ENCODE measurements around the gene SETD5.

The SETD5 gene

GRCh38 chr3:9388562-9389272, 8.7 kb upstream of the SETD5 start:
- FAIRE-seq, result no peak
- TF ChIP-seq POLR2A (IDR thresholded peaks at IDR 0.05; ENCODE audit: low read depth, low read length) (peak; percentile 15), POLR2AphosphoS5 (IDR thresholded peaks at IDR 0.05; ENCODE audit: low read depth, low read length) (peak; percentile 56; the same call in 1 of the 2 replicates), TAF1 (IDR thresholded peaks at IDR 0.05; ENCODE audit: borderline replicate concordance, low read depth, low read length) (no peak)
- DNase-seq (ENCODE audit: insufficient read length), result no peak

DNA sequence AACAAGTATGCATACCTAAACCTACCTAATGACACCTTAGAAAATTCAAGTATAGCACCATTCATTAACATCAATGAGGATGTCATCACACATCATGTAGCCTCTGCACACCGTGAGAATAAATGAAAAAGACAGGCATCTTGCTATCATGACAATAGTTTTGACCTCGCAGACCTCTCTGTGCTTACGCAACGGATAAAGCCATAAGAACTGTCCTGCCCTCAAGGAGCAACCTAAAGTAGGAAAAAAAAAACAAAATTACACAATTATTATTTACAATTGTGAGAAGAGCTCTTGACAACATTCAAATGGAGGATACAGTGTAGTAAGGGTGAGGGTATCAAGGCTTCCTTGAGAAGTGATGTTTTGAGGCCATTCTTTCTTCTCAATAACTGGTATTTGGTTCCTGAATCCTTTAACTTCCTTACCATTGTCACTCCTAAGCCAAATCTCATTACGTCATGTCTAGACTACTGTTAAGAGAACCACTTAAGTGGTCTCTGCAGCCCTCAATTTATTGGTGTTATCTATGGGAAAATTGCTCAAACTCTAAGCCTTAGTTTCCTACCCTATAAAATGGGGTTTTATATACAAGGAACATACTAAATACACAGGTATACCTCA, 7.0 kb upstream of the SETD5 start:
- FAIRE-seq (no peak), DNase-seq (ENCODE audit: insufficient read length) (no peak)
- no peak for TF ChIP-seq TAF1 (IDR thresholded peaks at IDR 0.05; ENCODE audit: borderline replicate concordance, low read depth, low read length)
- TF ChIP-seq POLR2A (IDR thresholded peaks at IDR 0.05; ENCODE audit: low read depth, low read length), result peak; percentile 65
- TF ChIP-seq POLR2AphosphoS5 (IDR thresholded peaks at IDR 0.05; ENCODE audit: low read depth, low read length), result peak; percentile 61

GRCh38 chr3:9392041-9392440, 5.4 kb upstream of the SETD5 start:
- FAIRE-seq (no peak), DNase-seq (ENCODE audit: insufficient read length) (no peak)
- TF ChIP-seq TAF1 (IDR thresholded peaks at IDR 0.05; ENCODE audit: borderline replicate concordance, low read depth, low read length), result no peak
- TF ChIP-seq POLR2AphosphoS5 (IDR thresholded peaks at IDR 0.05; ENCODE audit: low read depth, low read length), result no peak; the same call in 1 of the 2 replicates
- TF ChIP-seq POLR2A (IDR thresholded peaks at IDR 0.05; ENCODE audit: low read depth, low read length), result no peak

DNA sequence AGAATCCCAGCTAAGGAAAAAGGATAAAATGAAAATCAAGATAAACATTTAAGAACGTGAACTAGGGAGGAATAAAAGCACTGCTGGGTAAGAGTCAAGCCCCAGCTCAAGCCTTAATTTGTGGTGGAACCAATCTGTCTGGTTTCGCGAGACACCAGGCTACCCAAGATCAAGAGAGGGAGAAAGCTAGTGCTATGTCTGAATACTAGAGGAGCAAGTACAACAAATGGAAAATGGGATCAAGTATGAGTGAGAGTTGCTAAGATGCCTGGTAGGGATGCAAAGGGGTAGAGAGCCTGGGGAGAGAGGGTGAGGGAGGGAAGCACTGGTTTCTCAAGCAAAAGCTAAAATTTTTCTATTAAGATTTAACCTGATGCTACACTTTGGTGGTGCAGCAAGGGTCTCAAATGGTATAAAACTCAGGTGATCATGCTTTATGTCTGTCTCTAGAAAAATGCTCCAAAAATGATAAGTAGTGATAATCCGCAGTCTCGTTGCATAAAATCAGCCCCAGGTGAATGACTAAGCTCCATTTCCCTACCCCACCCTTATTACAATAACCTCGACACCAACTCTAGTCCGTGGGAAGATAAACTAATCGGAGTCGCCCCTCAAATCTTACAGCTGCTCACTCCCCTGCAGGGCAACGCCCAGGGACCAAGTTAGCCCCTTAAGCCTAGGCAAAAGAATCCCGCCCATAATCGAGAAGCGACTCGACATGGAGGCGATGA, 1.7 kb upstream of the SETD5 start:
- DNase-seq (ENCODE audit: insufficient read length) (no peak), FAIRE-seq (peak; percentile 87)
- no peak for TF ChIP-seq POLR2A (IDR thresholded peaks at IDR 0.05; ENCODE audit: low read depth, low read length)
- no peak; the same call in 1 of the 2 replicates for TF ChIP-seq POLR2AphosphoS5 (IDR thresholded peaks at IDR 0.05; ENCODE audit: low read depth, low read length)
- TF ChIP-seq TAF1 (IDR thresholded peaks at IDR 0.05; ENCODE audit: borderline replicate concordance, low read depth, low read length), result no peak

GRCh38 chr3:9396301-9396631, 1.1 kb upstream of the SETD5 start:
- no peak for DNase-seq (ENCODE audit: insufficient read length)
- TF ChIP-seq POLR2AphosphoS5 (IDR thresholded peaks at IDR 0.05; ENCODE audit: low read depth, low read length) (peak; percentile 50; the same call in 1 of the 2 replicates), TAF1 (IDR thresholded peaks at IDR 0.05; ENCODE audit: borderline replicate concordance, low read depth, low read length) (no peak)
- no peak for FAIRE-seq

DNA sequence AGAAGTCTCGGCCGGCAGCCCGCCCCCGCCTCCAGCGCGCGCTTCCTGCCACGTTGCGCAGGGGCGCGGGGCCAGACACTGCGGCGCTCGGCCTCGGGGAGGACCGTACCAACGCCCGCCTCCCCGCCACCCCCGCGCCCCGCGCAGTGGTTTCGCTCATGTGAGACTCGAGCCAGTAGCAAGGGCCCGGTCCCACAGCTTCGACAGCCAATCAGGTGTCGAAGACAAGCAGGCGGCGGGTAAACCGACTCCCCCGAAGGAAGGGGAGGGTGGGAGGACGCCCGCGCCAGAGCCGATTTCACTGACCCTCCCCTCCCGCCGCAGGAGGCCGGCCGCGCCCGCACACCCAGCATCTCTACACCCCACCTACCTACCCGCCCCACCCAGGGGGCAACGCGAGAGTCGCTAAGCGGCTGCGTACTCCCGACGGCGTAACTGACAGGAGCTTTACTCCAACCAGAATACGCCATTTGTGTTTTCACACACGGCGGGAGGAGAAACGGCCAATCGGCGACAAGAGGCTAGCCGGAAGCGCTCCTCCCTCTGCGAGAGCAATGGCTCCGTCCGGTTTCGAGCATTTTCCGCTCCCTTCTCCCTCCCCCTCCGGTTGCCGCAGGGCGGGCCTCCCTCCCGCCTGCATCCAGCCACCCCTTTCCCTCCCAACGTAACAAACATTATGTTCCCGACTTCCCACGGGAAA, 633 bp upstream of the SETD5 start:
- TF ChIP-seq POLR2AphosphoS5 (IDR thresholded peaks at IDR 0.05; ENCODE audit: low read depth, low read length) (peak; percentile 97), POLR2A (IDR thresholded peaks at IDR 0.05; ENCODE audit: low read depth, low read length) (peak; percentile 96), TAF1 (IDR thresholded peaks at IDR 0.05; ENCODE audit: borderline replicate concordance, low read depth, low read length) (no peak)
- FAIRE-seq (peak; percentile 98), DNase-seq (ENCODE audit: insufficient read length) (peak; percentile 71)

GRCh38 chr3:9397906-9398699, 688 bp downstream of the SETD5 start:
- FAIRE-seq (peak; percentile 40), DNase-seq (ENCODE audit: insufficient read length) (no peak)
- TF ChIP-seq POLR2A (IDR thresholded peaks at IDR 0.05; ENCODE audit: low read depth, low read length), result peak; percentile 11; the same call in 1 of the 2 replicates
- peak; percentile 36; the same call in 1 of the 2 replicates for TF ChIP-seq TAF1 (IDR thresholded peaks at IDR 0.05; ENCODE audit: borderline replicate concordance, low read depth, low read length)
- peak; percentile 51; the same call in 1 of the 2 replicates for TF ChIP-seq POLR2AphosphoS5 (IDR thresholded peaks at IDR 0.05; ENCODE audit: low read depth, low read length)

- FAIRE-seq, result no peak
- TF ChIP-seq POLR2A (IDR thresholded peaks at IDR 0.05; ENCODE audit: low read depth, low read length) (peak; percentile 61), POLR2AphosphoS5 (IDR thresholded peaks at IDR 0.05; ENCODE audit: low read depth, low read length) (peak; percentile 41; the same call in 1 of the 2 replicates), TAF1 (IDR thresholded peaks at IDR 0.05; ENCODE audit: borderline replicate concordance, low read depth, low read length) (no peak)
- no peak for DNase-seq (ENCODE audit: insufficient read length)
These were observed 1.4 kb downstream of the SETD5 start for GRCh38 chr3:9398700-9399336.

DNA sequence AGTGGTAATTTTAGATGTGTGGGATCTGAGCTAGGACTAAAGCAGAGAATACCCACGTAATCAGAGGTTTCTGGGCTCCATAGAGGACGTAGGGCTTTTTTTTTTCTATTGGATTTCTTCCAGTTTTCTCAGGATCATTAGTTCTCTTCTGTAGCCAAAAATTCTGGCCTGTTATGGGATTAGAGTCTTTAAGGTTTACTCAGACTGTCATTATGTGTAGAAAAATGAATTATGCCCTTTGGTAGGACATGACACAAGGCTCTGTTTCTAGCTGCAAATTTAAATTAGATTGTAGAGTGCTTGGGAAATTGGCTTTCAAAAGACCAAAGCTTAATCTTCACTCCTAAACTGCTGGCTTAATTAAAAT, 1.9 kb downstream of the SETD5 start:
- DNase-seq (ENCODE audit: insufficient read length), result no peak
- no peak for TF ChIP-seq TAF1 (IDR thresholded peaks at IDR 0.05; ENCODE audit: borderline replicate concordance, low read depth, low read length)
- no peak for TF ChIP-seq POLR2AphosphoS5 (IDR thresholded peaks at IDR 0.05; ENCODE audit: low read depth, low read length)
- TF ChIP-seq POLR2A (IDR thresholded peaks at IDR 0.05; ENCODE audit: low read depth, low read length), result no peak
- FAIRE-seq, result no peak

- TF ChIP-seq TAF1 (IDR thresholded peaks at IDR 0.05; ENCODE audit: borderline replicate concordance, low read depth, low read length), result no peak
- no peak for TF ChIP-seq POLR2A (IDR thresholded peaks at IDR 0.05; ENCODE audit: low read depth, low read length)
- no peak for TF ChIP-seq POLR2AphosphoS5 (IDR thresholded peaks at IDR 0.05; ENCODE audit: low read depth, low read length)
- DNase-seq (ENCODE audit: insufficient read length) (no peak), FAIRE-seq (no peak)
These were observed 2.3 kb downstream of the SETD5 start for GRCh38 chr3:9399746-9400145.

All from GM12892 (cell line).